ENCODE data around the gene NID1.
"Not testable (repeated sequence)": the region's sequence is repeated elsewhere in the genome, so short reads cannot be mapped to it uniquely, and the experiment has no call there.

NID1 gene

DNA sequence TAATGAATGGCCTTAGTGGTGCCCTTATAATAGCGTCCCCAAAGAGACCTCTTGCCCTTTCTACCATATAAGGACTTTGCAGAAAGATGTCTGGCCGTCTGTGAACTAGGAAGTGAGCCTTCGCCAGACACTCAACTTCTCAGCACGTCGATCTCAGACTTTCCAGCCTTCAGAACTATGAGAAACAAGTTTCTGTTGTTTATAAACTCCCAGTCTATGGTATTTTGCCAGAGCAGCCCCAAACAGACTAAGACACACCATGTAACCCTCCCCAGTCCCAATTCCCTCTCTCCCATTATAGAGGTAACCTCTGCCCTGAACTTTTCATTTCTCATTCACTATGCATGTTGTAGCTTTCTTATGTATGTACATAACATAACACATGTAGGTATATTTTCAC is 55.7 kb downstream of the NID1 start:
- TF ChIP-seq, protein P1, sequence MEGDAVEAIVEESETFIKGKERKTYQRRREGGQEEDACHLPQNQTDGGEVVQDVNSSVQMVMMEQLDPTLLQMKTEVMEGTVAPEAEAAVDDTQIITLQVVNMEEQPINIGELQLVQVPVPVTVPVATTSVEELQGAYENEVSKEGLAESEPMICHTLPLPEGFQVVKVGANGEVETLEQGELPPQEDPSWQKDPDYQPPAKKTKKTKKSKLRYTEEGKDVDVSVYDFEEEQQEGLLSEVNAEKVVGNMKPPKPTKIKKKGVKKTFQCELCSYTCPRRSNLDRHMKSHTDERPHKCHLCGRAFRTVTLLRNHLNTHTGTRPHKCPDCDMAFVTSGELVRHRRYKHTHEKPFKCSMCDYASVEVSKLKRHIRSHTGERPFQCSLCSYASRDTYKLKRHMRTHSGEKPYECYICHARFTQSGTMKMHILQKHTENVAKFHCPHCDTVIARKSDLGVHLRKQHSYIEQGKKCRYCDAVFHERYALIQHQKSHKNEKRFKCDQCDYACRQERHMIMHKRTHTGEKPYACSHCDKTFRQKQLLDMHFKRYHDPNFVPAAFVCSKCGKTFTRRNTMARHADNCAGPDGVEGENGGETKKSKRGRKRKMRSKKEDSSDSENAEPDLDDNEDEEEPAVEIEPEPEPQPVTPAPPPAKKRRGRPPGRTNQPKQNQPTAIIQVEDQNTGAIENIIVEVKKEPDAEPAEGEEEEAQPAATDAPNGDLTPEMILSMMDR (IDR thresholded peaks at IDR 0.05; ENCODE audit: borderline replicate concordance, insufficient read depth, low read depth, low read length) = no peak
- H3K4me3 ChIP-seq (ENCODE audit: low read depth, low read length) = no peak overlapping the region

DNA sequence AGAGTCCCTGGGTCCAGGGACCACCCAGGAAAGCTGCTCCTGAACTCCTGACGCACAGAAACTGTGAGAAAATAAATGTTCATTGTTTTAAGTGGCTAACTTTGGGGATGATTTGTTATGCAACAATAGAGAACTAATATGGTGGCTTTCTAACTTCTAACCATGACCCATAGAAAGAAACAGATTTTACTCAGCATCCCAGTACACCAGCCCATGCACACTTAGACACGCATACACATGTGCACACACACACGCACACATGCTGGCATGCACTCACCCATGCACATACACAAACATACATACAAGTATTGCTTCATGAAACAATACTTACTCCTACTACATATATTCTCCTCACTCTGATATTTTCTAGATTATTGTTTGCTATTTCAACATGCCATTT is 57.1 kb downstream of the NID1 start:
- TF ChIP-seq, protein P1 (IDR thresholded peaks at IDR 0.05; ENCODE audit: borderline replicate concordance, insufficient read depth, low read depth, low read length) = no peak
- no peak overlapping the region for H3K4me3 ChIP-seq (ENCODE audit: low read depth, low read length)

DNA sequence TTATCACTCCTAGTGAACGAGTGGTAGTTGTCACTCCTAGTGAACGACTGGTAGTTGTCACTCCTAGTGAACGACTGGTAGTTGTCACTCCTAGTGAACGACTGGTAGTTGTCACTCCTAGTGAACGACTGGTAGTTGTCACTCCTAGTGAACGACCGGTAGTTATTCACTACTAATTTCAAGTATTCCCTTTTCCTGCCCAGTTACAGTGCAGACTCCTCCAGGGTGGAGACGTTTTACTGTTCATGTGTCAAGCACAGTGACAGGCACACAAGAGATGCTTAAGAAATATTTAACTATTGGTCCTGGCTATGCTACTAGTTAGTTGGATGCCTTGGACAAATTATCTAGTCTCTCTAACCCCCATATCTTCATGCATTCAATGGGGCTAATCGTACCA is 61.8 kb downstream of the NID1 start:
- H3K4me3 ChIP-seq (ENCODE audit: low read depth, low read length) = not testable (repeated sequence)

DNA sequence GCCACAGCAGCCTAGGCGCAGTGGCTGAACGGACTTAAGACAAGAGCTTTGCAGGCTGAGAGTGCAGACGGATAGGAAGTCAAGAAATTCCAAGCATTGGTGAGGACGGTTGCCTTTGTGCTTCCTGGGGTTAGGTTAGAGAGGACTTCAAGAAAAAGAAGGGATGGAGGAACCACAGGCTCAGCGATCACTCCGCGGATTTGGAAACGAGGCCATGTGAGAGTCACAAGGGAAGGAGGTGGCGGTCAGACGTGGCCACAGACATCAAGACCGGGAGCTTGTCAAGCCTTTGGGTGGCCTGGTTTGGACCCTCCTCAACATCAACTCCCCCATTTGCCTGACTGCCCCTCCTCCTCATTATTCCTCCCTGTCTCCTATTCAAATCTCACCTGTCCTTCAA is 62.3 kb downstream of the NID1 start:
- H3K4me3 ChIP-seq (ENCODE audit: low read depth, low read length) = no peak overlapping the region
- TF ChIP-seq, protein P1 (IDR thresholded peaks at IDR 0.05; ENCODE audit: borderline replicate concordance, insufficient read depth, low read depth, low read length) = no peak

DNA sequence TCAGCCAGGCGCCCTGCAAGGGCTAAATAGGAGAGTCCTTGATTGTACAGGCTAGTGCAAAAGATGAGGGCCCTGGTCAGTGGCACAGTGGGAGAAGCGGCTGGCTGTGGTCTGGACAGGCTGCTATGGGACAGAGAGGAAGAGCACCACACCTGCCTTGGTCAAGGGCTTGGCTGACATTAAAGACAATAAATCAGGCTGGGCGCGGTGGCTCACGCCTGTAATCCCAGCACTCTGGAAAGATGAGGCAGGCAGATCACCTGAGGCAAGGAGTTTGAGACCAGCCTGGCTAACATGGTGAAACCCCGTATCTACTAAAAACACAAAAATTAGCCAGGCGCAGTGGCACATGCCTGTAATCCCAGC is 62.9 kb downstream of the NID1 start:
- TF ChIP-seq, protein P1 (IDR thresholded peaks at IDR 0.05; ENCODE audit: borderline replicate concordance, insufficient read depth, low read depth, low read length) = no peak
- no peak overlapping the region for H3K4me3 ChIP-seq (ENCODE audit: low read depth, low read length)

DNA sequence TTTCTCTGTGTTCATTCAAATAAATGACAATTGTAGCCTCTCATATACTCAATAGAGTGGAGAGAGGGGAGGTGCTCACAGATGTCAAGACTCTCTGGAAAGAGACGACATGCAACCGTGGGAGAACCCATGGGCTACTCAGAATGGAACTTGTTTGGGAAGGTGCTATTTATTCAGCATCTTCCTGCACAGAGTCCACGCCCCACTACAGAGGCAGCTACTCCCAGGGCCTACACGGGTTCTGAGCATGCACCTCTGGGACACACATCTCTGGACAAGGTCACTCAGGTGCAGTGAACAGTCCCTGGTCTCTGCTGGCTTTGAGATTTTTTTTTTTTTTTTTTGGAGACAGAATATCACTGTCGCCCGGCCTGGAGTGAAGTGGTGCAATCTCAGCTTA is 64.1 kb downstream of the NID1 start:
- TF ChIP-seq, protein P1 (IDR thresholded peaks at IDR 0.05; ENCODE audit: borderline replicate concordance, insufficient read depth, low read depth, low read length) = no peak
- no peak overlapping the region for H3K4me3 ChIP-seq (ENCODE audit: low read depth, low read length)

DNA sequence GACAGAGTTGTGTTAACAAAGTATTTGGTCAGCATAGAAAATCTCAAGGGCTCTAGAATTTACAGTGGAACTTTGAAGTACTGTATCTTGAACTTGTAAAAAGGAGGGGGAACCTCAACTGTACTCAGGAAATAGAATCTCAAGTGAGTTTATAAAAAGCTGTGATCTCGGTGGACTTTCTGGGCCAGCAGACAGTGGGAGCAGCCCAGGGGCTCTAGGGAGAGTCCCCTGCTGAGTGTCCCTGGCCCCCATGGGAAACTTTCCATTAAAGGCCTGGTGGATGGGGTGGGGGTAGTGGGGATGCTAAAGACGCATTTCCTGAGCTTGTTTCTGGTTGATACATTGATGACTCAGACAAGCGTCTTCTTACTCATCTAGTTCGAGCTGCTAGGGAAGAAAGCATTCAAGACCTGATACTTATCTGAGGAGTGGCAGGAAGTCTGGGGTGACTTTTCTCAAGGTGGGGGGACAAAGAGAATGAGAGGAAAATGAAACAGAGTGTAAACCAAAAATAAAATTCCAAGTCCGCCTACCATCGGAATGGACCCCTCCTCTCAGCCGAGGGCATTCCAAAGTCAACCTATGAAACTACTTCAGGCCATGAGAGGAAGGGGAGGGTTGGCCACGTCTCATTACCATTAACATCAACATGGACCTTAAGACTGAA is 65.5 kb downstream of the NID1 start:
- peak overlapping the region; percentile 21 for H3K4me3 ChIP-seq (ENCODE audit: low read depth, low read length)
- TF ChIP-seq, protein P1 (IDR thresholded peaks at IDR 0.05; ENCODE audit: borderline replicate concordance, insufficient read depth, low read depth, low read length) = no peak

DNA sequence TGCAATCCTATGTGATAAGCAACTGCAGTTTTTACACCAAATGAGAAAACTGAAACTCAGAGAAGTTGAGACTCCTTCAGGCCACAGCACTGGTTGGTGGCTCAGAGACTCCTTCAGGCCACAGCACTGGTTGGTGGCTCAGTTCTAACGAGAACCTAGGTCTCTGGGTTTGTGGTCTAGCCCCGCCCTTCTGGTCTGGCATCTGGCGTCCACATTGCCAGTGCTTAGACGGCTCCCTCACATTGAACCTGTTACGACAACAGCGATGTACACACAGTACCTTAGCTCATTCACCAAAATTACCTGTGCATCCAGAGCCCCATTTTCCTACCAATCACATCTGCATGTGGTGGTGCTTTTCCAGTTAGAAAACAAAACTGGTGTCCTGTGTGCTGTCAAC is 66.1 kb downstream of the NID1 start:
- H3K4me3 ChIP-seq (ENCODE audit: low read depth, low read length) = no peak overlapping the region
- TF ChIP-seq, protein P1 (IDR thresholded peaks at IDR 0.05; ENCODE audit: borderline replicate concordance, insufficient read depth, low read depth, low read length) = no peak

Data from GM12875 (cell line).